ENCODE results near the gene TCFL5.

- TF ChIP-seq EZH2phosphoT487 (IDR thresholded peaks at IDR 0.05; ENCODE audit: insufficient read depth, low read depth) (no peak), EZH2 (IDR thresholded peaks at IDR 0.05; ENCODE audit: insufficient read depth, poor library complexity, severe bottlenecking) (no peak)
Observed at GRCh38 chr20:62797671-62798532, 63.7 kb downstream of the TCFL5 start.

All from GM23248 (cell line).